WTC11 (cell line): ENCODE measurements around the gene SAYSD1. TPM values are rescaled to one million over a fixed set of nuclear protein-coding genes. Genes with fewer than 3 reads are reported as not detected.

Experiments
- ATAC-seq: fragments of 200-7000 bp; cut with Tn5 transposase; 2 replicates; pipeline ENCODE4 v1.10.0; 2021; ENCODE audit warnings: mild to moderate bottlenecking, moderate library complexity
- CTCF ChIA-PET: fragments of 300-600 bp; sonication (Branson Sonifier 250); formaldehyde crosslinking; loops from one replicate; lab custom pipeline; 2021; ENCODE audit warnings: antibody characterized with exemption; lab: Charles Lee
- POLR2A ChIA-PET: fragments of 350-600 bp; sonication (Branson Sonifier 250); formaldehyde crosslinking; loops from one replicate; lab custom pipeline; 2021; ENCODE audit warnings: antibody characterized with exemption; lab: Charles Lee
- DNase-seq: peaks from one replicate; pipeline ENCODE4 v3.0.0; 2021; ENCODE audit warnings: low spot score
- H3K27ac Mint-ChIP-seq: 2 replicates; pipeline ENCODE4 v1.8.0; 2021; ENCODE audit warnings: mixed read lengths
- H3K27me3 Mint-ChIP-seq: 2 replicates; pipeline ENCODE4 v1.8.0; 2021; ENCODE audit warnings: low read depth, mild to moderate bottlenecking, moderate library complexity, mixed read lengths
- H3K36me3 Mint-ChIP-seq: 2 replicates; pipeline ENCODE4 v1.8.0; 2021; ENCODE audit warnings: mixed read lengths
- H3K4me1 Mint-ChIP-seq: 2 replicates; pipeline ENCODE4 v1.8.0; 2022; ENCODE audit warnings: mixed read lengths
- H3K4me3 Mint-ChIP-seq: 2 replicates; pipeline ENCODE4 v1.8.0; 2021; ENCODE audit warnings: mild to moderate bottlenecking, moderate library complexity, mixed read lengths
- H3K9me3 Mint-ChIP-seq: 2 replicates; pipeline ENCODE4 v1.8.0; 2021; ENCODE audit warnings: mixed read lengths
- ATF1 ChIP-seq: sonication (generic); formaldehyde crosslinking; IDR thresholded peaks from 2 replicates; pipeline ENCODE4 v1.8.1; 2023; ENCODE audit warnings: mild to moderate bottlenecking, moderate library complexity, missing genetic modification reagents
- CREM ChIP-seq: sonication (generic); formaldehyde crosslinking; IDR thresholded peaks from 2 replicates; pipeline ENCODE4 v1.8.1; 2022; ENCODE audit warnings: mild to moderate bottlenecking, missing genetic modification reagents, moderate library complexity
- EMX1 ChIP-seq: fragments of 250-450 bp; sonication (Bioruptor Pico); IDR thresholded peaks from 2 replicates; pipeline ENCODE4 v1.8.0; 2021; ENCODE audit warnings: mild to moderate bottlenecking
- FOXP1 ChIP-seq: sonication (generic); formaldehyde crosslinking; IDR thresholded peaks from 2 replicates; pipeline ENCODE4 v1.8.0; 2022; ENCODE audit warnings: missing genetic modification reagents, mild to moderate bottlenecking, moderate library complexity, borderline replicate concordance
- GTF2I ChIP-seq: fragments of 250-450 bp; sonication (Bioruptor Pico); conservative IDR thresholded peaks from 2 replicates; pipeline ENCODE4 v1.4.0; 2021; ENCODE audit warnings: mild to moderate bottlenecking
- JUN ChIP-seq: sonication (generic); formaldehyde crosslinking; IDR thresholded peaks from 2 replicates; pipeline ENCODE4 v1.8.0; 2023; ENCODE audit warnings: mild to moderate bottlenecking, missing genetic modification reagents
- NR3C1 ChIP-seq: sonication (generic); formaldehyde crosslinking; conservative IDR thresholded peaks from 2 replicates; pipeline ENCODE4 v1.8.1; 2023; ENCODE audit warnings: low read depth, mild to moderate bottlenecking, missing genetic modification reagents
- OVOL2 ChIP-seq: fragments of 250-450 bp; sonication (Bioruptor Pico); IDR thresholded peaks from 2 replicates; pipeline ENCODE4 v1.9.0; 2021; ENCODE audit warnings: mild to moderate bottlenecking, borderline replicate concordance
- RORB ChIP-seq: fragments of 250-450 bp; sonication (Bioruptor Pico); IDR thresholded peaks from 2 replicates; pipeline ENCODE4 v1.9.0; 2021; ENCODE audit warnings: mild to moderate bottlenecking
- SMAD4 ChIP-seq: sonication (generic); formaldehyde crosslinking; IDR thresholded peaks from 2 replicates; pipeline ENCODE4 v1.8.0; 2022; ENCODE audit warnings: mild to moderate bottlenecking, missing genetic modification reagents
- SOX15 ChIP-seq: fragments of 250-450 bp; sonication (Bioruptor Pico); IDR thresholded peaks from 2 replicates; pipeline ENCODE4 v1.9.0; 2021; ENCODE audit warnings: mild to moderate bottlenecking
- ZNF219 ChIP-seq: sonication (generic); formaldehyde crosslinking; IDR thresholded peaks from 2 replicates; pipeline ENCODE4 v1.8.0; 2023; ENCODE audit warnings: missing genetic modification reagents, mild to moderate bottlenecking, borderline replicate concordance
- ZNF263 ChIP-seq: sonication (generic); formaldehyde crosslinking; IDR thresholded peaks from 2 replicates; pipeline ENCODE4 v1.8.1; 2022; ENCODE audit warnings: low read depth, mild to moderate bottlenecking, moderate library complexity, missing genetic modification reagents
- total RNA-seq: library from RNA; stranded (reverse); gene quantifications from 3 replicates; pipeline ENCODE4 v1.2.3, GENCODE V29; 2021
- TF ChIP-seq, protein P1 (sequence below): sonication (generic); formaldehyde crosslinking; IDR thresholded peaks from 2 replicates; pipeline ENCODE4 v1.8.1; 2023; ENCODE audit warnings: mild to moderate bottlenecking, missing genetic modification reagents, borderline replicate concordance
- TF ChIP-seq, protein P2 (sequence below): sonication (generic); formaldehyde crosslinking; IDR thresholded peaks from 2 replicates; pipeline ENCODE4 v1.8.0; 2022; ENCODE audit warnings: mild to moderate bottlenecking, missing genetic modification reagents
- TF ChIP-seq, protein P3 (sequence below): sonication (generic); formaldehyde crosslinking; IDR thresholded peaks from 2 replicates; pipeline ENCODE4 v1.8.1; 2022; ENCODE audit warnings: missing genetic modification reagents, borderline replicate concordance
- TF ChIP-seq, protein P4 (sequence below): fragments of 250-450 bp; sonication (Bioruptor Pico); IDR thresholded peaks from 2 replicates; pipeline ENCODE4 v1.9.0; 2021; ENCODE audit warnings: moderate library complexity, mild to moderate bottlenecking, inconsistent platforms, borderline replicate concordance
- TF ChIP-seq, protein P5 (sequence below): sonication (generic); formaldehyde crosslinking; conservative IDR thresholded peaks from 2 replicates; pipeline ENCODE4 v1.8.1; 2023; ENCODE audit warnings: mild to moderate bottlenecking, low read depth, missing genetic modification reagents, moderate library complexity
- TF ChIP-seq, protein P6 (sequence below): sonication (generic); formaldehyde crosslinking; IDR thresholded peaks from 2 replicates; pipeline ENCODE4 v1.8.0; 2022; ENCODE audit warnings: mild to moderate bottlenecking, missing genetic modification reagents

Gene SAYSD1
- total RNA-seq, 1 experiment from 2014 or later, result 7.4 TPM

DNA sequence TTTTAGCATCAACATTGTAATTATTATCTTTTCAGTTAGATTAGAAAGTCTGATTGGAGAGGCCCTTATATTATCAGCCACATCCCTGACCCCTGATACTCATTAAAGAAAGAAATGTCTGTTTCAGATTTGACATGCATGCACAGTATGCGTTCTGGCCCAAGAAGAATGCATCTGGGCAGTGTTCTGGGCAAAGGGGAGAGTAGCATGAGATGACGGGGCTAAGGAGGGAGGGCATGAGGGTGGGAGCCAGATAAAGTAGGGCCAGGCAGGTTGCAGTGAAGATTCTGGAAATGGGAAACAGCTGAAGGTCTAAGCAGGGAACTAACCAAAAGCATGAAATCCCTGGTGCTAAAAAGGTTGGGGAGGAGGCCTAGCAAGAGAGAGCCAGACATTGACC lies 7.3 kb downstream of the SAYSD1 start (continued):
- TF ChIP-seq, protein P1, sequence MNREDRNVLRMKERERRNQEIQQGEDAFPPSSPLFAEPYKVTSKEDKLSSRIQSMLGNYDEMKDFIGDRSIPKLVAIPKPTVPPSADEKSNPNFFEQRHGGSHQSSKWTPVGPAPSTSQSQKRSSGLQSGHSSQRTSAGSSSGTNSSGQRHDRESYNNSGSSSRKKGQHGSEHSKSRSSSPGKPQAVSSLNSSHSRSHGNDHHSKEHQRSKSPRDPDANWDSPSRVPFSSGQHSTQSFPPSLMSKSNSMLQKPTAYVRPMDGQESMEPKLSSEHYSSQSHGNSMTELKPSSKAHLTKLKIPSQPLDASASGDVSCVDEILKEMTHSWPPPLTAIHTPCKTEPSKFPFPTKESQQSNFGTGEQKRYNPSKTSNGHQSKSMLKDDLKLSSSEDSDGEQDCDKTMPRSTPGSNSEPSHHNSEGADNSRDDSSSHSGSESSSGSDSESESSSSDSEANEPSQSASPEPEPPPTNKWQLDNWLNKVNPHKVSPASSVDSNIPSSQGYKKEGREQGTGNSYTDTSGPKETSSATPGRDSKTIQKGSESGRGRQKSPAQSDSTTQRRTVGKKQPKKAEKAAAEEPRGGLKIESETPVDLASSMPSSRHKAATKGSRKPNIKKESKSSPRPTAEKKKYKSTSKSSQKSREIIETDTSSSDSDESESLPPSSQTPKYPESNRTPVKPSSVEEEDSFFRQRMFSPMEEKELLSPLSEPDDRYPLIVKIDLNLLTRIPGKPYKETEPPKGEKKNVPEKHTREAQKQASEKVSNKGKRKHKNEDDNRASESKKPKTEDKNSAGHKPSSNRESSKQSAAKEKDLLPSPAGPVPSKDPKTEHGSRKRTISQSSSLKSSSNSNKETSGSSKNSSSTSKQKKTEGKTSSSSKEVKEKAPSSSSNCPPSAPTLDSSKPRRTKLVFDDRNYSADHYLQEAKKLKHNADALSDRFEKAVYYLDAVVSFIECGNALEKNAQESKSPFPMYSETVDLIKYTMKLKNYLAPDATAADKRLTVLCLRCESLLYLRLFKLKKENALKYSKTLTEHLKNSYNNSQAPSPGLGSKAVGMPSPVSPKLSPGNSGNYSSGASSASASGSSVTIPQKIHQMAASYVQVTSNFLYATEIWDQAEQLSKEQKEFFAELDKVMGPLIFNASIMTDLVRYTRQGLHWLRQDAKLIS (CRISPR knock-in tag), result no peak

DNA sequence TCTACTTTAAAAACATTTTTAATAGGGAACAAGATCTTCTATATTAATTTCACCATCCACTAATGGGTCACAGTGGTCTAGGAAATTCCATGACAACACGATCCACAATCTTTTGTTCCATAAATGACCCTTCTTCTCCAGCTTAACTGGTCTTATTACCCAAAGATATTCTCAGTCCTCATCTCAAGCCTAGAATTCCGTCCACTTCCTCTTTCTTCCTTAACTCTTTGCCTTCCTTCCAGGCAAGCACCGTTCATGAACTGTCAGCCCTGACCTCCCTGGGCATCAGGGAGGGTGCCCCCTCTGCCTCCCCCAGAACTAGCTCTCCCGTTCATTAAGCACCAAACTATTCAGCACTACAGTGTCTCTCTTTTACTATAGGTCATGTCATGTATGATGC lies 8.0 kb downstream of the SAYSD1 start:
- ChIA-PET CTCF (no interaction called here), POLR2A (no interaction called here)
- H3K27ac Mint-ChIP-seq, result no peak overlapping the region
- DNase-seq (no peak), ATAC-seq (no peak)
- TF ChIP-seq, protein P2, sequence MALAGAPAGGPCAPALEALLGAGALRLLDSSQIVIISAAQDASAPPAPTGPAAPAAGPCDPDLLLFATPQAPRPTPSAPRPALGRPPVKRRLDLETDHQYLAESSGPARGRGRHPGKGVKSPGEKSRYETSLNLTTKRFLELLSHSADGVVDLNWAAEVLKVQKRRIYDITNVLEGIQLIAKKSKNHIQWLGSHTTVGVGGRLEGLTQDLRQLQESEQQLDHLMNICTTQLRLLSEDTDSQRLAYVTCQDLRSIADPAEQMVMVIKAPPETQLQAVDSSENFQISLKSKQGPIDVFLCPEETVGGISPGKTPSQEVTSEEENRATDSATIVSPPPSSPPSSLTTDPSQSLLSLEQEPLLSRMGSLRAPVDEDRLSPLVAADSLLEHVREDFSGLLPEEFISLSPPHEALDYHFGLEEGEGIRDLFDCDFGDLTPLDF (CRISPR knock-in tag), result no peak
- no peak for TF ChIP-seq SOX15 (CRISPR knock-in tag)
- TF ChIP-seq ZNF263, result no peak
- H3K4me3 Mint-ChIP-seq, result no peak overlapping the region
- no peaks in the 10 kb centered on the region for H3K4me1 Mint-ChIP-seq
- no peaks in the 10 kb centered on the region for H3K9me3 Mint-ChIP-seq
- H3K36me3 Mint-ChIP-seq, result no peaks in the 10 kb centered on the region
- no peaks in the 10 kb centered on the region for H3K27me3 Mint-ChIP-seq

DNA sequence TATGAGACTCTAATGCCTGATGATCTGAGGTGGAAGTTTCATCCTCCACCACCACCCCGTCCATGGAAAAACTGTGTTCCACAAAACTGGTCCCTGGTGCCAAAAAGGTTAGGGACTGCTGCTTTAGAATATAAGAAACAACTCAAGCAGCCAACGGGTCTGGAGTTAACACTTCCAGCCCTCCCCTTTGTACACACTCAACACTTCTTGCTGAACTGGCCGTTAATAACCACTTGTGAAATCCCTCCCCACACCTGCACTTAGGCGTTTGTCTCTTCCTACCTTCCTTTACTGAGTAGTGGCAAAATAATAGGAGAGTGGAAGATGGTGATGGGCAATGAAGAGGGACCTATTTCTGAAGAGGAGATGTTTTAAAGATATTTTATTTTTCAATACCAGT lies 10.5 kb downstream of the SAYSD1 start:
- Mint-ChIP-seq H3K27me3 (no peaks in the 10 kb centered on the region), H3K4me3 (no peak overlapping the region), H3K36me3 (no peaks in the 10 kb centered on the region), H3K27ac (no peak overlapping the region), H3K9me3 (no peaks in the 10 kb centered on the region), H3K4me1 (peaks cover 6% of the 10 kb centered on the region; the same call in 1 of the 2 replicates)
- DNase-seq (no peak), ATAC-seq (no peak)
- ChIA-PET CTCF (interaction anchor here (1.2 kb wide), 1 partner anchor 105 kb away, joined by 3 read pairs; no protein-coding TSS in a partner anchor), POLR2A (no interaction called here)
- TF ChIP-seq ZNF263, result no peak
- TF ChIP-seq, protein P3, sequence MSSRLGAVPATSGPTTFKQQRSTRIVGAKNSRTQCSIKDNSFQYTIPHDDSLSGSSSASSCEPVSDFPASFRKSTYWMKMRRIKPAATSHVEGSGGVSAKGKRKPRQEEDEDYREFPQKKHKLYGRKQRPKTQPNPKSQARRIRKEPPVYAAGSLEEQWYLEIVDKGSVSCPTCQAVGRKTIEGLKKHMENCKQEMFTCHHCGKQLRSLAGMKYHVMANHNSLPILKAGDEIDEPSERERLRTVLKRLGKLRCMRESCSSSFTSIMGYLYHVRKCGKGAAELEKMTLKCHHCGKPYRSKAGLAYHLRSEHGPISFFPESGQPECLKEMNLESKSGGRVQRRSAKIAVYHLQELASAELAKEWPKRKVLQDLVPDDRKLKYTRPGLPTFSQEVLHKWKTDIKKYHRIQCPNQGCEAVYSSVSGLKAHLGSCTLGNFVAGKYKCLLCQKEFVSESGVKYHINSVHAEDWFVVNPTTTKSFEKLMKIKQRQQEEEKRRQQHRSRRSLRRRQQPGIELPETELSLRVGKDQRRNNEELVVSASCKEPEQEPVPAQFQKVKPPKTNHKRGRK (CRISPR knock-in tag), result no peak
- no peak for TF ChIP-seq ATF1 (CRISPR knock-in tag)
- TF ChIP-seq FOXP1 (CRISPR knock-in tag), result no peak
- TF ChIP-seq, protein P1 (CRISPR knock-in tag), result no peak
- TF ChIP-seq, protein P4, sequence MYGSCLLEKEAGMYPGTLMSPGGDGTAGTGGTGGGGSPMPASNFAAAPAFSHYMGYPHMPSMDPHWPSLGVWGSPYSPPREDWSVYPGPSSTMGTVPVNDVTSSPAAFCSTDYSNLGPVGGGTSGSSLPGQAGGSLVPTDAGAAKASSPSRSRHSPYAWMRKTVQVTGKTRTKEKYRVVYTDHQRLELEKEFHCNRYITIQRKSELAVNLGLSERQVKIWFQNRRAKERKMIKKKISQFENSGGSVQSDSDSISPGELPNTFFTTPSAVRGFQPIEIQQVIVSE (CRISPR knock-in tag), result no peak
- no peak for TF ChIP-seq JUN (CRISPR knock-in tag)
- TF ChIP-seq ZNF219 (CRISPR knock-in tag), result no peak
- TF ChIP-seq OVOL2, result no peak
- no peak for TF ChIP-seq RORB (CRISPR knock-in tag)
- TF ChIP-seq GTF2I, result no peak
- no peak for TF ChIP-seq NR3C1 (CRISPR knock-in tag)
- TF ChIP-seq SMAD4 (CRISPR knock-in tag), result no peak
- TF ChIP-seq, protein P5, sequence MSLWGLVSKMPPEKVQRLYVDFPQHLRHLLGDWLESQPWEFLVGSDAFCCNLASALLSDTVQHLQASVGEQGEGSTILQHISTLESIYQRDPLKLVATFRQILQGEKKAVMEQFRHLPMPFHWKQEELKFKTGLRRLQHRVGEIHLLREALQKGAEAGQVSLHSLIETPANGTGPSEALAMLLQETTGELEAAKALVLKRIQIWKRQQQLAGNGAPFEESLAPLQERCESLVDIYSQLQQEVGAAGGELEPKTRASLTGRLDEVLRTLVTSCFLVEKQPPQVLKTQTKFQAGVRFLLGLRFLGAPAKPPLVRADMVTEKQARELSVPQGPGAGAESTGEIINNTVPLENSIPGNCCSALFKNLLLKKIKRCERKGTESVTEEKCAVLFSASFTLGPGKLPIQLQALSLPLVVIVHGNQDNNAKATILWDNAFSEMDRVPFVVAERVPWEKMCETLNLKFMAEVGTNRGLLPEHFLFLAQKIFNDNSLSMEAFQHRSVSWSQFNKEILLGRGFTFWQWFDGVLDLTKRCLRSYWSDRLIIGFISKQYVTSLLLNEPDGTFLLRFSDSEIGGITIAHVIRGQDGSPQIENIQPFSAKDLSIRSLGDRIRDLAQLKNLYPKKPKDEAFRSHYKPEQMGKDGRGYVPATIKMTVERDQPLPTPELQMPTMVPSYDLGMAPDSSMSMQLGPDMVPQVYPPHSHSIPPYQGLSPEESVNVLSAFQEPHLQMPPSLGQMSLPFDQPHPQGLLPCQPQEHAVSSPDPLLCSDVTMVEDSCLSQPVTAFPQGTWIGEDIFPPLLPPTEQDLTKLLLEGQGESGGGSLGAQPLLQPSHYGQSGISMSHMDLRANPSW, result no peak
- TF ChIP-seq CREM (CRISPR knock-in tag), result no peak
- TF ChIP-seq, protein P6, sequence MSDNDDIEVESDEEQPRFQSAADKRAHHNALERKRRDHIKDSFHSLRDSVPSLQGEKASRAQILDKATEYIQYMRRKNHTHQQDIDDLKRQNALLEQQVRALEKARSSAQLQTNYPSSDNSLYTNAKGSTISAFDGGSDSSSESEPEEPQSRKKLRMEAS (CRISPR knock-in tag), result no peak
- no peak for TF ChIP-seq EMX1
